ENCODE measurements around the gene BMP10. TPM values are rescaled to one million over a fixed set of nuclear protein-coding genes. Genes with fewer than 3 reads are reported as not detected.

BMP10 gene
- total and polyA plus RNA-seq, 10 of the 15 experiments (the other 5 are each of a cell fraction or from before 2014, with no cell fraction given), result 0.04 TPM; not detected in 9

DNA sequence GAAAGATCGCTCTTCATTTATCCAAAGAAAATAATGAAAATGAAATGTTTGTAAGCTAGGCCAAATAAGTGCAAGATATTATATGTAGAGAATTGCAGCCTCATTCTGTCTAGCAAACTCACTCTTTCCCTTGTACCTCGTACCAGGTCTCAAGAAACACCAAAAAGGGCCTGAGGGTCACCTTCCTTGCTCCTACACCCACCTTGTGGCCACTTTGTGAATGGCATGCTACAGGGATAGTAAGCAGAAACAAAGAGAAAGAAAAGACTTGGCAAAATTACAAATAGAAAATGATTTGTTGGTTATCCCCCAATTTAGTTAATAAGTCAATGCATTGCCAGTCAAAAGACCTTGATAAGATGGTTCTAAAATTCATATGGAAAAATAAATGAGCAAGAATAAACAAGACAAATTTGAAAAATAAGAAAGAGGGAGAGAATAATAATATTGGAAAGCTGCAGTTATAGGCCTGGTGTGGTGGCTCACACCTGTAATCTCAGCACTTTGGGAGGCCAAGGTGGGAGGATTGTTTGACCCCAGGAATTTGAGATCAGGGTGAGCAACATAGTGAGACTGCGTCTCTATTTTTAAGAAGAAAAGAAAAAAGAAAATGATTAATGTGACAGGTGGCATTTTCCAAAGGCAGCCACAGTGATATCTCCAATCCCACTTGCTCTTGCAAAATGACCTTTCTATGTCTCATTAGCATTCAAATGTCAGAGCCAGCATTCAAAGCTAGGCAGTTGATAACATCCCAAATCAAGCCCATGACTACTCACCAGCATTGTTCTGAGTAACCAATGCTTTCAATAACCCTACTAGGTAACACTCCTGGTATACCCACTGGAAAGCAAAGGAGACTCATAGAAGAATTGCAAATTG lies 38.8 kb upstream of the BMP10 start:
- DNase-seq (ENCODE audit: low read depth, low spot score) (peak; percentile 40), FAIRE-seq (peak; percentile 89), ATAC-seq (peak; percentile 89)
- Histone ChIP-seq H3K9me3 (replicated peaks; ENCODE audit: control insufficient read depth, insufficient read depth, low read length) (no peaks in the 10 kb centered on the region; the same call in 2 of the 3 replicates), H3K27me3 (replicated peaks in 1 of 2; ENCODE audit: control insufficient read depth in 2 of 2, insufficient read depth in 2 of 2, low read length in 1 of 2) (no peaks in the 10 kb centered on the region; a peak in 1 of 4 replicates), H3K79me2 (ENCODE audit: control insufficient read depth, insufficient read depth, low read length) (no peaks in the 10 kb centered on the region), H3K27ac (ENCODE audit: control insufficient read depth, insufficient read depth) (no peak overlapping the region), H3K4me1 (ENCODE audit: control insufficient read depth, insufficient read depth, low read length) (peaks cover 16% of the 10 kb centered on the region), H2AFZ (ENCODE audit: control insufficient read depth, low read depth, low read length) (no peak overlapping the region), H4K20me1 (ENCODE audit: control insufficient read depth, insufficient read depth) (no peaks in the 10 kb centered on the region), H3K9ac (ENCODE audit: control insufficient read depth, insufficient read depth, low read length) (no peak overlapping the region), H3K4me2 (ENCODE audit: control insufficient read depth, insufficient read depth) (no peak overlapping the region), H3K36me3 (ENCODE audit: control insufficient read depth in 2 of 2, insufficient read depth in 2 of 2, low read length in 1 of 2) (no peaks in the 10 kb centered on the region), H3K4me3 (no peak overlapping the region)
- ChIA-PET CTCF (interaction anchor here (0.6 to 5.0 kb wide), 10 partner anchors 9 to 655 kb away, joined by 3 to 48 read pairs (median 4); partner anchors contain the start of genes APLF and FBXO48), SMC1A (ENCODE audit: uncharacterized antibody, unreplicated experiment) (interaction anchor here (0.7 to 1.4 kb wide), 2 partner anchors 121 to 158 kb away, joined by 3 to 4 read pairs; no protein-coding TSS in a partner anchor), POLR2A (no interaction called here), RAD21 (ENCODE audit: unreplicated experiment) (interaction anchor here (1.0 to 2.7 kb wide), 3 partner anchors 158 to 446 kb away, joined by 3 to 9 read pairs (median 4); no protein-coding TSS in a partner anchor)
- TF ChIP-seq CTCF (IDR thresholded peaks at IDR 0.05 in 2 of 3, conservative IDR thresholded peaks at IDR 0.05 in 1 of 3; ENCODE audit: control insufficient read depth in 2 of 3, extremely low read depth in 1 of 3, insufficient read depth in 1 of 3, low read depth in 3 of 3, low read length in 3 of 3), result peak; percentile 84 to 94 (median 90)
- TF ChIP-seq RAD21 (IDR thresholded peaks at IDR 0.05; ENCODE audit: insufficient read depth, low read depth, low read length), result peak; percentile 97
- TF ChIP-seq SMC3 (IDR thresholded peaks at IDR 0.05; ENCODE audit: borderline replicate concordance, low read length), result peak; percentile 84
- TF ChIP-seq RAD51 (IDR thresholded peaks at IDR 0.05), result no peak
- 0 out of 2 replicates have a peak, but pooled peaks have one; percentile 52 for TF ChIP-seq YY1 (IDR thresholded peaks at IDR 0.05; ENCODE audit: low read depth, low read length)
- in situ Hi-C loops (cut with MboI) (loop anchor here (5.0 kb wide), 1 partner anchor 158 kb away; no protein-coding TSS in a partner anchor), intact Hi-C loops (cut with micrococcal nuclease; ENCODE audit: unreplicated experiment) (loop anchor here (1.0 kb wide), 3 partner anchors 159 to 447 kb away; no protein-coding TSS in a partner anchor)
- no TSS peak for BruUV-seq (replicated peaks)
- WGBS (ENCODE audit: insufficient coverage, insufficient replicate concordance, low lambda C conversion rate, missing lambda C conversion rate), result 50% methylated on average over 3 of the region's 3 CpGs

Measured in GM12878 (cell line).